Subcutaneous adipose tissue (tissue), 4 donors: ENCODE measurements around the gene RBMS1. TPM values are rescaled to one million over a fixed set of nuclear protein-coding genes. Genes with fewer than 3 reads are reported as not detected.

Experiments
- CTCF ChIP-seq: fragments of 450-650 bp; IDR thresholded peaks from one replicate; pipeline ENCODE4 v1.5.1; 2016; ENCODE audit warnings: low read depth, mild to moderate bottlenecking, control low read depth, antibody characterized with exemption, moderate library complexity
- total RNA-seq, 4 donors: library from RNA; depleted of rRNA; stranded (reverse); fragments of >200 nt; gene quantifications; one replicate each; pipeline ENCODE4 v1.1.0, GENCODE V29; 2016

RBMS1 gene
- total RNA-seq, 4 donors from 2014 or later: 80.1 to 164 (median 95.7) TPM

DNA sequence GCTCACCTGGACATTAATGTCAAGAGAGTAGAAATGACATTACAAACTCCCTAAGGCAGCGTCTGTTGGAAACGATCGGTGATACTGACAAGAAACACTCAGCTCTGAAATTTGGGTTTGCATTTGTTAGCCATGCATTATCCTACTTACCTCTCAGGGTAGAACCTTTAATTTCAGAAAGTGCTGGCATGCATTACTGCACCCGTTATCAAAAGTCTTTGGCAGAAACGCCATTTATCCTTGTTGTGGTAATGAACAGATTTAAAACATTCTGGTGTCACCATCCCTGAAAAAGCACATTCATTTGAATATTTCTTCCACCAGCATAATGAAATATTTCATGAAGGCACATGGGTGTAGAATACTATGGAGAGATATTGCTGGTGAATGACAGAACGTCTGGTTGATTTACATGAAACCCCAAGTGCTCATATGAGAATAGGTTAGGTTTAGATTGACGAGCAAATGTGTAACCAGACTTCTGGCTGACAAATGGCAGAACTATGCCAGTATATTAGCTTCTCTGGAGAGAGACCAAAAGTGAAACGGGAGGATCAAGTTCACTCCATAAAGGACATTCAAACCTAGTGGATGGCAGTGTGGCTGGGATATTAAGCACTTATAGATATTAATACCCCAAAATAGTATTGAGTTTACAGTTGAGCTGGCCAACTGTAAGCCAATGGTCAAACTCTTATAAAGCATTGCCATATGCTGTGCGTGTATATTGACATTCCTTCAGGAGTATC, 240.0 kb downstream of the RBMS1 start:
- TF ChIP-seq CTCF: no peak

DNA sequence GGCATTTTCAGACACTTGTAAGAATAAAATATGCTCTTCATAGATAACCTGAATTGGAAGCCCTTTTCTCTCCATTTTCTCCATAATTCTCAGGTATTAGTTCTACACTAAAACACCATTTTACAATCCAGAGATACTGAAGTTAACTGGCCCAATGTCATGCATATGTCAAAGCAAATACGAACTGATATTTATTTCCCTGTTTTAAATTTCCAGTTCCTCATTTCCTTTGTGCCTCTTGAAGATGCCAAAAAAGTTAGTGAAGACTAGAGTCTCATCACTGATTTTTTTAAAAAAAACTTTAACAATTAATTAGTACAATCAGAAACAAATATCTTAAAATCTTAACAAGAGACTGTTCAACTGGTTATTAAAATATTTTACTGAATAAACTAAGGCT, 240.7 kb downstream of the RBMS1 start:
- no peak for TF ChIP-seq CTCF

DNA sequence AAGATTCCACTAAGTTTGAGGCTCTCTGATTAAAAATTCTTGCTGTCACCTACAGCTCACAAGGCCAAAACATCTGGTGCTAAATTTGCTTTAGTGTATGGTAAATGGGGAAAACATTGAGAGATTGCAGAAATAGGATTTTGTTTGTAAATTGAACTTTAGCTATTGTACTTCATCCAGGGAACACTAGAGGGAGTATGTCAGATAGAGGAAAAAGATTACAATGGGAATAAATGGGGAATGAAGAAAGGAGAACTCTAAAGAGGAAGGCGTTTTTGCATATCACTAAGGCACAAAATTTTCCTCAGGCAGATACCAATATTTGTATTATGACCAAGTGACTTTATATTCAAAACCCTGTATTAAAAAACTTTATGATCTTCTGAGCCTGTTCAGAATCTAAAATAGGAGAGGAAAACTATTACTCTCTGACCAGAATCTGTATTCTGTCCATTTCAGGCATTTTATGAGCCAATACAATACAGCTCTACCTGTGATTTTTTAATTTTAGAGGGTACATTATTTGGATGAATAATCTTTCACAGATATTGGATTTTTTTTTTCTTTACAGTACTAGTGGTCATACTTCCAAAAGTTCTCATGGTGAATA, 241.2 kb downstream of the RBMS1 start:
- no peak for TF ChIP-seq CTCF

DNA sequence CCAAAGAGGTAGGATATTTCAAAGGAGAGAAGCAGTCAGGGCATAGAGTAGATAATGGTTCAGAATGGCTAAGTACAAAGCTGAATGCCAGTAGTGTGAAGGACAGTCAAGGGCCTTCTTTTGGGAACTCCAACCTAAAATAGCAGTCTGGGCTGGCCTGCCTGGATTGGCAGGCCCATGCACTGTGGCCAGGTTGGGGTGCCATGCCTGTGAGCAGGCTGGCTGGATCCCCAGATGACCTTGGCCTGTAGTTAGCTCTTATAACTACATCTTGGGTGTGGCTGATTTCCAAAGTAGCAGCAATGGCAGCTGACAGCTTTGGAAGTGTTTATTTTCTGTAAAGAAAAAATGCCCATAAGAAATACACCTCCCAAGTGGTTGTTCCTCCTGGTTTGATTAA, 242.0 kb downstream of the RBMS1 start:
- no peak for TF ChIP-seq CTCF

DNA sequence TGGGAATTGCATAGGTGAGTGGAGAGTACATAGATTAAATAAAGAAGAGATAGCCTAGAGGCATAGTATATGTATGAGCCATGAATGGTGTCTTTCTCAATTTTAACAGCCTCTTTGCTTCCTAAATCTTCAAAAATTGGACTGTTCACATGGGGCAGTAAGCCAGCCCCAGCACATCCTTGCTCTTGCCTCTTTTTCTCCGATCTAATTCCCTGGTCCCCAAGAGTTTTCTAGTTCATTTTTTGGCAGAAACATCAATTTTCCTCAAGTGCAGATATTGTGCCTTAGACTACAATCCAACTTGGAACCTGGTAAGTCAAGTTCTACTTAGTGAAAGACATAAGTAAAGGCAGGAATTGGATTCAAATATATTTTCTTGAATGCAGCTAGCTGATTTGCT, 243.7 kb downstream of the RBMS1 start:
- TF ChIP-seq CTCF: no peak

DNA sequence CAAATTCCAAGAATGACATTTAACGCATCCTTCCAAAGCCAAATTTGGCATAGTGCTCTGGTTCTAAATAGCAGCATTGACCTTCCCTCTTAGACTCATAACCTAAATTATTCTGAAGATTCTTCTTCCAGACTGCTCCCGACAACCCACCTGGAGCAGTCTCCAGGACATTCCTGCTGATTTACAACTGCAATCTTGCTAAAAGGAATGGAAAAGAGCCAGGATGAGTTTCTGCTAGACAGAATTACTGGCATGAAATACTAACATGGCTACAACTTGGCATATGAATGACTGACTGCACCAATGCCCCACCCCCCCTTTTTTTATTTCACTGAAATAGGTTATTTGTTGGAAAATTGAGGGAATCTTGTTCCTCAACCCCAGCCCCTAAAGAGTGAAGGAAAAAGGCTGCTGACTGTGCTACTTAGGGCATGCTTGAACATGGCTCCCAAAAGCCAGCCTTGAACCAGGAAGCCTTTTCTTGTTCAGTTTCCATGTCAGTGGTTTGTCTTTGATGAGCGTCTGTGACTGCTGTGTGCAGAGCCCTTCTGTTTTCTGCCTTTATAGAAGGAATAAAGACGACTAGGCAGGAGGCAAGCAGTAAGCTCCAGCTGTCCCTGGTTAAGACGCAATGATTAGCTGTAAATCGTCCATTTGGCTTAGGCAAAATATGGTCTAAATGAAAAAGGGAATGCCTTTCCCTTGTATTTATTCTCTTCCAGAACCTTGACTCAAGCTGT, 246.1 kb downstream of the RBMS1 start:
- no peak for TF ChIP-seq CTCF

DNA sequence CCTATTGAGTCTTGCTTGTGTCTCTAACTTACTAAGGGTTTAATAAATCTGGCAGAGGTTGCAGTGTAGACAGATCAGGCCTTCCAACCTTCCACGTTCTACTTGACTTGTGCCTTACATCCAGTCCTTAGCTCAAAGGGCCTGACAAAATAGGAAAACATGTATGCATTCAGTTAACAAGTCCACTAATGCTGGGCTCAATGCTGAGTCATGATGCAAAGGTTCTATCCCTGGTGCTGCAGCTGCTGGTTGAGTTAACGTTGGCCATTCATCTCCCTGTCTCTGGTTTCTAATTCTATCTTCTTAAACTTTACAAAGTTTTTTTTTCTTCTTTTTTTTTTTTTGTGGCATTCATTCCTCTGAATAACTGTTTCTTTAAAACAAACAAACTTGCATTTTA, 247.3 kb downstream of the RBMS1 start:
- no peak for TF ChIP-seq CTCF
